ENCODE data around the gene NME1. TPM values are rescaled to one million over a fixed set of nuclear protein-coding genes. Genes with fewer than 3 reads are reported as not detected.

The NME1 gene
- total and polyA plus RNA-seq, 9 of the 15 experiments (the other 6 are each of a cell fraction or from before 2014, with no cell fraction given) = 449 to 1,588 (median 604) TPM

GRCh38 chr17:51153210-51154072, at the start of gene NME1 (continued):
- TF ChIP-seq ZNF644 (tag; IDR thresholded peaks at IDR 0.05; ENCODE audit: low read depth) = no peak; the same call in 1 of the 2 replicates
- TF ChIP-seq KAT7 (CRISPR knock-in tag; IDR thresholded peaks at IDR 0.05; ENCODE audit: borderline replicate concordance) = peak; percentile 98
- no peak for TF ChIP-seq ZNF398 (CRISPR knock-in tag; IDR thresholded peaks at IDR 0.05)
- TF ChIP-seq CHCHD3 (CRISPR knock-in tag; IDR thresholded peaks at IDR 0.05) = no peak
- TF ChIP-seq NFRKB (IDR thresholded peaks at IDR 0.05; ENCODE audit: low read depth) = peak; percentile 91
- TF ChIP-seq SAP30 (IDR thresholded peaks at IDR 0.05; ENCODE audit: borderline replicate concordance, insufficient read depth, low read depth, low read length, poor library complexity, severe bottlenecking) = peak; percentile 99
- no peak for TF ChIP-seq YBX1 (IDR thresholded peaks at IDR 0.05)
- TF ChIP-seq ZSCAN32 (CRISPR knock-in tag; IDR thresholded peaks at IDR 0.05) = no peak
- TF ChIP-seq RAD51 (IDR thresholded peaks at IDR 0.05; ENCODE audit: borderline replicate concordance, low read depth) = peak; percentile 86
- no peak for TF ChIP-seq PURB (CRISPR knock-in tag; IDR thresholded peaks at IDR 0.05; ENCODE audit: low read depth)
- 0 out of 4 replicates have a peak, but pooled peaks have one; percentile 37 to 82 for TF ChIP-seq UBTF (IDR thresholded peaks at IDR 0.05; ENCODE audit: borderline replicate concordance in 1 of 2, low read depth in 2 of 2, low read length in 2 of 2)
- TF ChIP-seq ZNF76 (CRISPR knock-in tag; IDR thresholded peaks at IDR 0.05; ENCODE audit: borderline replicate concordance) = no peak; the same call in 1 of the 2 replicates
- TF ChIP-seq EP300 (IDR thresholded peaks at IDR 0.05; ENCODE audit: low read length) = peak; percentile 79
- TF ChIP-seq KHSRP (IDR thresholded peaks at IDR 0.05) = peak; percentile 36; the same call in 1 of the 2 replicates
- TF ChIP-seq GTF3C2 (IDR thresholded peaks at IDR 0.05; ENCODE audit: borderline replicate concordance, extremely low read depth, insufficient read length) = no peak
- TF ChIP-seq GABPB1 (CRISPR knock-in tag; IDR thresholded peaks at IDR 0.05) = peak; percentile 100
- peak; percentile 24 for TF ChIP-seq ZFP36 (IDR thresholded peaks at IDR 0.05; ENCODE audit: low read depth, low read length, partially characterized antibody)
- TF ChIP-seq HCFC1 (IDR thresholded peaks at IDR 0.05; ENCODE audit: low read depth, low read length) = peak; percentile 94
- peak; percentile 43; the same call in 1 of the 2 replicates for TF ChIP-seq CBFA2T2 (conservative IDR thresholded peaks at IDR 0.05)
- peak; percentile 95 for TF ChIP-seq TAF7 (tag; IDR thresholded peaks at IDR 0.05)
- TF ChIP-seq TBP (optimal IDR thresholded peaks at IDR 0.05; ENCODE audit: low read depth, low read length) = peak; percentile 96

Measured in K562 (cell line).